GM18502 (cell line): Measurements from ENCODE around the gene MCMBP.
"Not testable (repeated sequence)": the region's sequence is repeated elsewhere in the genome, so short reads cannot be mapped to it uniquely, and the experiment has no call there.

Experiments
- ATAC-seq: cut with Tn5 transposase; IDR thresholded peaks from one replicate; pipeline ENCODE4 v1.9.1; 2021; ENCODE audit warnings: mild to moderate bottlenecking; ENCODE audit not compliant: unreplicated experiment, poor library complexity

Gene MCMBP

DNA sequence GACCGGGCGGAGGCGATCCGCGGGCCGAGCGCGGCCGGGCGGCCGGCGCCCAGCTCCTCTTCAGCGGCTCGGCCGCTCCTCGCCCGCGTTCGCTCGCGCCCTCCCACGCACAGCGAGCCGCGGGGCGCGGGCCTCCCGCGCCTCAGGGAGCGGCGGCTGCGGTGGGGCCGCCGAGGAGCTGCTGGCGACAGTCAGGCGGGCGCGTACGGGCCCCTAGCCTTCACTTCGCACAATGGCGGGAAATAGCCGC is at the start of gene MCMBP:
Gene MCMBP, minus strand, starts transcription at position 234 of the 250 bp plus-strand sequence. CDS start 259 bp downstream, outside the sequence.
- peak; percentile 29 for ATAC-seq

- ATAC-seq, result peak; percentile 70
Observed at GRCh38 chr10:119919826-119920225, 47.2 kb upstream of the MCMBP start.

- ATAC-seq, result no peak
Observed at GRCh38 chr10:119919271-119919670, 46.6 kb upstream of the MCMBP start.

DNA sequence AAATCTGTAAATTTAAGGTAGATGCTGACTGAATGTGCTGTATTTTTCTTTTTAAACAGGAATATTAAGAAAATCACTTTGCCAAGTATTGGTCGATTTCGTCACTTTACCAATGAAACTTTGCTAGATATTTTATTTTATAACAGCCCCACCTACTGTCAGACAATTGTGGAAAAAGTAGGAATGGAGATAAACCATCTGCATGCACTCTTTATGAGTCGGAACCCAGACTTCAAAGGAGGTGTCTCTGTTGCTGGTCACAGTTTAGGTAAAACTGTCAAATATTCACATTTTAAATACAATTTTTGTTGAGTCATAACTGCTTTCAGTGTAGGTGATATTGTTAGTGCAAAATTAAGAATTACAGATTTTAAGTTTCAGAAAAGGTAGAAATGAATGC is 45.1 kb upstream of the MCMBP start:
- ATAC-seq, result no peak

GRCh38 chr10:119910689-119911088 is 38.0 kb upstream of the MCMBP start:
- no peak for ATAC-seq

- no peak for ATAC-seq
Observed at GRCh38 chr10:119908166-119908565, 35.5 kb upstream of the MCMBP start.

DNA sequence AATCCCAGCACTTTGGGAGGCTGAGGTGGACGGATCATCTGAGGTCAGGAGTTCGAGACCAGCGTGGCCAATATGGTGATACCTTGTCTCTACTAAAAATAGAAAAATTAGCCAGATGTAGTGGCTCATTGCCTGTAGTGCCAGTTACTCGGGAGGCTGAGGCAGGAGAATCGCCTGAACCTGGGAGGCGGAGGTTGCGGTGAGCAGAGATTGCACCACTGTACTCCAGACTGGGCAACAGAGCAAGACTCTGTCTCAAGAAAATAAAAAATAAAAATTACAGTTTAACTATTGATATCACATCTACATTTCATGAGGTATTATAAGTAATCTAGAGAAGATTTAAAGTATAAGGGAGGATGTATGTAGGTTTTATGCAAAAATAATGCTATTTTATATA is 35.1 kb upstream of the MCMBP start:
- ATAC-seq, result not testable (repeated sequence)

GRCh38 chr10:119903946-119904666 is 31.5 kb upstream of the MCMBP start:
- ATAC-seq, result no peak

GRCh38 chr10:119898577-119898976 is 25.9 kb upstream of the MCMBP start:
- no peak for ATAC-seq

- ATAC-seq, result no peak
Observed at GRCh38 chr10:119896937-119897770, 24.5 kb upstream of the MCMBP start.

DNA sequence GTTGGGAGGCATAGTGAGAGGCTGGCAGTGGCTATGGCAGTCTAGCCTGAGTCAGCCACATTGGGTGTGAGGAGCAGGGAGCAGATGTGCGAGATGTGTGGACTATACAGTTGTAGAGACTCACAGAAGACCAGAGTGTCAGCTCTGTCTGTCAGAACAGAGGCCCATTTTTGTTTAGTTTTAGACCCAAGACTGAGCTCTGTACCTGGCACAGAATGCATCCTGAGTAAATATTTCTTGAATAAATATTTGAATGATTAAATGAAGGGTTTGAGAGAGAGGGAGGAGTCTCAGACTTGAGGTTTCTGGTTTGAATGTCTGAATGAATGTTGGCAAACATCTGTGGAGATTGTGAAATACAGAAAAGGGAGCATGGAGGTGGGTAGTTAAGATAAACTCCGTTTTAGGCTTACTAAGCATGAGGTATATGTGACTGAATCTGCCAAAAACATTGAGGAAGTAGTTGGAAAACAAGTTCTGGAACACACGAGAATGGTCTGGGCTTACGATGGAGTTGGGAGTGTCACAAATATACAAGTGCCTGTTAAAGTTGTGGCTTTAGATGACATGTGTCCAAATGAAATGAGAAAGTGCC is 23.5 kb upstream of the MCMBP start:
- ATAC-seq, result no peak

DNA sequence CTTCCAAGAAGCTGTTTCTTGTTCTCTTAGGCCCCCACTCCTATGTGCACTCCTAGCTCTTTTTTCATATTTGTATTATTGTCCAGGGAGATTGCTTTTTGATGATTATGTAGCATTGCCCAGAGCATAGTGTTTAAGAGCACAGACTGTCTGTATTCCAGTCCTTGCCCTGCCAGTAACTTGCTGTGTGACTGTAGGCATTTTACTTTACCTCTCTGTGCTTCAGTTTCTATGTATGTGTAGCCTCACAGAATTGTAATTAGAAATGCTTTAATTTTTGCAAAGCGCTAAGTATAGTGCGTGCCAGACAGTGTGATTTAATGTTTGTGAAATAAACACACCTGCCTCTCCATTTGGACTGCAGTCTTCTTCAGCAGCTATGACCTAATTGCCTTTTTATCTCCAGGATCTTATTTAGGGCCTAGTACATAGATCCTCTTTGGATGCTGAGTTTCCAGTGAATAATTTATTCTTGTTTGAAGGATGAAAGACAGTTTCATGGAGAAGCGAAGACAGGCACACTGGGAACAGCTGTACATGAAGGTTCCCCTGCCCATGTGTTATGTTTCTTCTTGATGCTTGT is 21.3 kb upstream of the MCMBP start:
- ATAC-seq, result no peak

DNA sequence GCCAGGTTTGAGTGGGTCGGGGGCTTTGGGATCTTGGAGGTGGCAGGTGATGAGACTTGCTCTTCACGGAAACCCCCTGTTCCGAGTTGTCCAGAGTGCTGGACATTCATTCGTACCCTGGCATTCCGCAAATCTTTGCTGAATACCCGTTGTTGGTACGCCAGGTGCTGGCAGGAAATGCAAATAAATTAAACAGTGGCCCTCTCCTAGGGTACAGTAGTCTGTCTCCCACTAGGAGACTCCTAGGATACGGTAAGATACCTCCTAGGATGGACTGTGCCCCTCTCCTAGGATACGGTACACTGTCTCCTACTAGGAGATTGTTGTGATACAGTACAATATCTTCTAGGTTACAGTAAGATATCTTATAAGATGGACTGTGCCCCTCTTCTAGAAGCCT is 20.4 kb upstream of the MCMBP start:
- no peak for ATAC-seq

DNA sequence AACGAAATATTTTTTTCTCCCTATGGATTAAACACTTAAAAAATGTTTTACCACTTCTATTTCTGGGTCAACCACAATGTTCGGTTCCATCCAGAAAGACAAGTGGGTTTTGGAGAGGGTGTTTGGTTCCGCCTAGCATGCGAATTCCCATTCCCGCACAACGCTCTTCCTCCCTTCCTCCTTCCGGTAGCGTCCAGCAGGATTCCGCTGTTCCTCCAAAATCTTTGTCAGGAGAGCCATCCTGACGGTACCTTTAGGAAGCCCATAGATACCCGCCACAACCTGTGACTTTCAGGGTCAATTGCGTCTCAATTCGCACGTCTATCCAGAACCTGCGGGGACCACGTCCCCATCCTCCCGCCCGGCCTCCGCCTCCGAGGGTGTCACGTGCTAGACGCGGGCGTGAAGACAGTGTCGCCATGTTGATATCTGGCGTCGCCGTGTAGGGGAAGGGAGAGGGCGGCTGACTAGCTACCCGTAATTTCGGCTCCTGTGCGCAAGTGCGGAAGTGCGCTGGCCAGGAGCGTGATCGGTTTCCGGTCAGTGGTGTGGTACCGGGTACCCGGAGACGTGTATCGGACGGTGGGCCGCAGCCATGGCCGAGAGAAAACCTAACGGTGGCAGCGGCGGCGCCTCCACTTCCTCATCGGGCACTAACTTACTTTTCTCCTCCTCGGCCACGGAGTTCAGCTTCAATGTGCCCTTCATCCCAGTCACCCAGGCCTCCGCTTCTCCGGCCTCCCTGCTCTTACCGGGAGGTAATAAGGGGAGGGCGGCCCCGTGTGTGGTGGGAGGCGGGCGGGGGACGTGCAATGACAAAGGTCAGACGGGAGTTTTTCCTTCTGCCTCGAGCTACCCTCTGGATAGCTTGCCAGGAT is 19.8 kb upstream of the MCMBP start, which contains the start of gene SEC23IP:
Gene SEC23IP, plus strand, starts transcription at position 543 of the 878 bp plus-strand sequence. Its CDS starts 53 bp downstream, at position 596.
- ATAC-seq, result peak; percentile 99

- not testable (repeated sequence) for ATAC-seq
Observed at GRCh38 chr10:119891849-119892187, 19.2 kb upstream of the MCMBP start.

DNA sequence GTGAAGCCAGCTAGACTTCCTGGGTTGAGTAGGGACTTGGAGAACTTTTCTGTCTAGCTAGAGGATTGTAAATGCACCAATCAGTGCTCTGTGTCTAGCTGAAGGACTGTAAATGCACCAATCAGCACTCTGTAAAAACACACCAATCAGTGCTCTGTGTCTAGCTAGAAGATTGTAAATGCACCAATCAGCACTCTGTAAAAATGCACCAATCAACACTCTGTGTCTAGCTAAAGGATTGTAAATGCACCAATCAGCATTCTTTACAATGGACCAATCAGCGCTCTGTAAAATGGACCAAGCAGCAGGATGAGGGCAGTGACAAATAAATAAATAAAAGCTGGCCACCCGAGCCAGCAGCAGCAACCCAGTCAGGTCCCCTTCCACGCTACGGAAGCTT is 17.7 kb upstream of the MCMBP start:
- ATAC-seq, result not testable (repeated sequence)

DNA sequence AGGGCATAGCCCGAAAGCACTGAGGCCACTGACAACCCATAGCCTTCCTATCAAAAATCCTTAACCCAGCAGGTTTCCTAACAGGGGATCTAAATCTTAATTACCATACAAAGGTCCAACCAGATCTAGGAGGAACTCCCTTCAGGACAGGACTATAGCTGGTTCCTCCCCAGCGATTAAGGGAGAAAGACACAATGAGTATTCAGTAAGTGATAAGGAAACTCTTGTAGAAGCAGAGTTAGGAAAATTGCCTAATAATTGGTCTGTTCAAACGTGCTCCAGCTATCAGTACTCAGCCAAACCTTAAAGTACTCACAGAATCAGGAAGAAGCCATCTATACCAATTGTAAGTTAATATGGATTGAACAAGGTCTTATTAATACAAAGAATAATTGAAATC is 16.6 kb upstream of the MCMBP start:
- not testable (repeated sequence) for ATAC-seq

GRCh38 chr10:119888715-119889114 is 16.1 kb upstream of the MCMBP start:
- not testable (repeated sequence) for ATAC-seq

DNA sequence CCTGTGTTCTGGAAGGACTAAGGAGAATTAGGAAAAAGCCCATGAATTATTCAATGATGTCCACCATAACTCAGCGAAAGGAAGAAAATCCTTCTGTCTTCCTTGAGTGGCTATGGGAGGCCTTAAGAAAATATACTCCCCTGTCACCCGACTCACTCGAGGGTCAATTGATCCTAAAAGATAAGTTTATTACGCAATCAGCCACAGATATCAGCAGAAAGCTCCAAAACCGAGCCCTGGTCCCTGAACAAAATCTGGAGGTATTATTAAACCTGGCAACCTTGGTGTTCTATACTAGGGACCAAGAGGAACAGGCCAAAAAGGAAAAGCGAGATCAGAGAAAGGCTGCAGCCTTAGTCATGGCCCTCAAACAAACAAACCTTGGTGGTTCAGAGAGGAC is 13.4 kb upstream of the MCMBP start:
- ATAC-seq, result not testable (repeated sequence)
